Activated CD8-positive, alpha-beta memory T cell treated with anti-CD3 and anti-CD28 coated beads for 4 hours (primary cell): ENCODE results near the gene L3MBTL2.

ENCODE experiments used
- DNase-seq, 2 donors: peaks; one replicate each; pipeline ENCODE4 v3.0.0-alpha.2; 2020; ENCODE audit warnings: low read depth in 2 of 2

Gene L3MBTL2

GRCh38 chr22:41273128-41273527 lies 68.0 kb downstream of the L3MBTL2 start:
- no peak for DNase-seq

DNA sequence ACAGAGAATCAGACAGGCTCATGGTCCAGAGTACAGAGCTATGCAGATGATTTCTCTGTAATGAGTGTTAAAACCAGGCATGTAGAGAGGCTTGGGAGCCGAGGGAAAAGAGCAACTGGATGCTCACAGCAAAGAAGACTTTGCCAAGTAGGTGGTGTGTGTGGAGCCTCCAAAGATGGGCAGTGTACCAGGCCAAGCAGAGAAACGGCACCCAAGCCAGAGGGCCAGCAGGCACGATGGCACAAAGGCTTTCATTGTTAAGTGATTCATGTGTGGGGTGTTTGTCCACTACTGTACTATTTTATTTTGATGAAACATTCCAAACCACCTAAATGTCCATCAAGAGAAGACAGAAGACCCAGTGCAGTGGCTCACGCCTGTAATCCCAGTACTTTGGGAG lies 69.7 kb downstream of the L3MBTL2 start:
- DNase-seq: no peak

DNA sequence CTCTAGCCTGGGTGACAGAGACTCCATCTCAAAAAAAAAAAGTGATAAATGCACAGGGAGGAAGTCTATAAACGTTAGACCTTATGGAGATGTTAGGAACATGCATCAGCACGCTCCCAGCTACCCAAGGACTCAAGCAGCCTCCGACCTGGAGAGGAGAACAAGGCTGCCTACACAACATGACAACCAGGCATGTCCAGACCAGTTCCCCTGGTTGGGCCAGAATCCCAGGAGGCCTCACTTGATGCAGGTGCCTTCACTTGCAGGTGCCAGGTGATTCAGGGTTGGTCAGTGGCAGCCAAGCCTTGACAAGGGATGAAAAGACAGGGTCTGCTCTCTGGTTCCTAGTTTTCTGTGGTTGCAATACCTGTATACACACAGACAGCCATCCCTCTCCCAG lies 75.0 kb downstream of the L3MBTL2 start:
- DNase-seq: no peak

GRCh38 chr22:41280854-41281253 lies 75.7 kb downstream of the L3MBTL2 start:
- DNase-seq: no peak
